Liver (tissue), 3 donors: ENCODE data around the gene CHAC1.

Experiments
- CTCF ChIP-seq: fragments of 150-350 bp; IDR thresholded peaks from 2 replicates; pipeline ENCODE4 v1.5.1; 2017; ENCODE audit warnings: improper control_type of control experiment, low read depth, low read length; ENCODE audit not compliant: missing input control
- EGR1 ChIP-seq, 2 donors: IDR thresholded peaks; 2 replicates each; pipeline ENCODE4 v1.6.1; 2016 to 2018; ENCODE audit warnings: antibody characterized with exemption in 2 of 2, low read depth in 2 of 2
- FOXA1 ChIP-seq: IDR thresholded peaks from 2 replicates; pipeline ENCODE4 v1.6.1; 2016; ENCODE audit warnings: antibody characterized with exemption
- GABPA ChIP-seq, 2 donors: IDR thresholded peaks in 1 of 2; conservative IDR thresholded peaks in 1 of 2; 2 replicates each; pipeline ENCODE4 v1.6.1; 2016; ENCODE audit warnings: antibody characterized with exemption in 2 of 2, mild to moderate bottlenecking in 1 of 2, moderate library complexity in 1 of 2
- JUND ChIP-seq, 2 donors: IDR thresholded peaks; 2 replicates each; pipeline ENCODE4 v1.6.1; 2016; ENCODE audit warnings: antibody characterized with exemption in 2 of 2
- MAX ChIP-seq: IDR thresholded peaks from 2 replicates; pipeline ENCODE4 v1.6.1; 2016; ENCODE audit warnings: antibody characterized with exemption
- NR2F2 ChIP-seq: IDR thresholded peaks from 2 replicates; pipeline ENCODE4 v1.6.1; 2016; ENCODE audit warnings: antibody characterized with exemption
- RAD21 ChIP-seq, 2 donors: IDR thresholded peaks; 2 replicates each; pipeline ENCODE4 v1.6.1; 2016; ENCODE audit warnings: antibody characterized with exemption in 2 of 2, mild to moderate bottlenecking in 2 of 2
- REST ChIP-seq: IDR thresholded peaks from 2 replicates; pipeline ENCODE4 v1.6.1; 2016; ENCODE audit warnings: antibody characterized with exemption, mild to moderate bottlenecking
- RXRA ChIP-seq, 2 donors: IDR thresholded peaks; 2 replicates each; pipeline ENCODE4 v1.6.1; 2017 to 2018; ENCODE audit warnings: antibody characterized with exemption in 2 of 2, mild to moderate bottlenecking in 1 of 2
- SP1 ChIP-seq: IDR thresholded peaks from 2 replicates; pipeline ENCODE4 v1.6.1; 2018; ENCODE audit warnings: antibody characterized with exemption, mild to moderate bottlenecking
- TAF1 ChIP-seq: conservative IDR thresholded peaks from 2 replicates; pipeline ENCODE4 v1.6.1; 2016; ENCODE audit warnings: antibody characterized with exemption, mild to moderate bottlenecking
- YY1 ChIP-seq: IDR thresholded peaks from 2 replicates; pipeline ENCODE4 v1.6.1; 2016; ENCODE audit warnings: antibody characterized with exemption, mild to moderate bottlenecking
- ZBTB33 ChIP-seq: IDR thresholded peaks from 2 replicates; pipeline ENCODE4 v1.6.1; 2016; ENCODE audit warnings: antibody characterized with exemption
- donor health status: healthy.
- donor health status: healthy.

GRCh38 chr15:40923551-40923950 is 29.7 kb upstream of the CHAC1 start:
- TF ChIP-seq CTCF = no peak
- no peak for TF ChIP-seq EGR1 (IDR thresholded peaks at IDR 0.05; ENCODE audit: low read depth in 2 of 2)
- no peak for TF ChIP-seq SP1
- TF ChIP-seq TAF1 = no peak
- no peak for TF ChIP-seq REST
- TF ChIP-seq YY1 = no peak
- TF ChIP-seq FOXA1 = no peak
- no peak for TF ChIP-seq MAX
- no peak for TF ChIP-seq JUND (IDR thresholded peaks at IDR 0.05)
- TF ChIP-seq ZBTB33 = no peak
- no peak for TF ChIP-seq RAD21 (IDR thresholded peaks at IDR 0.05)
- TF ChIP-seq NR2F2 = no peak
- no peak for TF ChIP-seq GABPA (IDR thresholded peaks at IDR 0.05 in 1 of 2, conservative IDR thresholded peaks at IDR 0.05 in 1 of 2)
- no peak for TF ChIP-seq RXRA (IDR thresholded peaks at IDR 0.05)
